HG03175 (cell line): ENCODE results near the gene UTP4.

Experiments
- ATAC-seq: cut with Tn5 transposase; IDR thresholded peaks from one replicate; pipeline ENCODE4 v1.9.1; 2021; ENCODE audit warnings: mild to moderate bottlenecking, moderate library complexity; ENCODE audit not compliant: unreplicated experiment

UTP4 gene

GRCh38 chr16:69169607-69170352 lies 37.3 kb downstream of the UTP4 start:
- no peak for ATAC-seq

- ATAC-seq = no peak
Observed at GRCh38 chr16:69171325-69172084, 39.1 kb downstream of the UTP4 start.

DNA sequence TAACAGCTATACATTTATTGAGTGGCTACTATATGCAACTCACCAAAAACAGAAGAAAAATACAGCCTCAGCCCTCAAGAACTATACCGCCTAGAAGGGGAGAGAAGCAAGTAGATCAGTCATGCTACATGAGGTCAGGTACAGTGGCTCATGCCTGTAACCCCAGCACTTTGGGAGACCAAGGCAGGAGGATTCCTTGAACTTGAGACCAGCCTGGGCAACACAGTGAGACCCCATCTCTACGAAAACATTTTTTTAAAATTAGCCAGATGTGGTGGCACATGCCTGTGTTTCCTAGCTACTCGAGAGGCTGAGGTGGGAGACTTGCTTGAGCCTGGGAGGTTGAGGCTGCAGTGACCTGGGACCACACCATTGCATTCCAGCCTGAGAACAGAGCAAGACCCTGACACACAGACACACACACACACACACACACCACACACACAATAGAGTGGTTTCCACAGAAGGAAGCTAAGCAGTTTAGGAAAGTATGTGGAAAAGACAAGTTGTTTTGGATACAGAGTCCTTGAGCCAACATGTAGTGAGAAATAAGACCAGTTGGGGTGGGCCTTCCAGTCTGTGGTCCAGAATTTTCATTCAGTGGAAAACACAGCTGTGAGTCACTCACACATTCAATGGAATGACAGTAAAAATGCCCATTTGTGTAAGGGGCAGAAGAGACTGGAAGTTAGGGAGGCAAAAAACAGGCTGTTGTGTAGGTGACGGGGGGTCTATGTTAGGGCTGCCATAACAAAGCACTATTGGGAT lies 43.8 kb downstream of the UTP4 start:
- no peak for ATAC-seq

DNA sequence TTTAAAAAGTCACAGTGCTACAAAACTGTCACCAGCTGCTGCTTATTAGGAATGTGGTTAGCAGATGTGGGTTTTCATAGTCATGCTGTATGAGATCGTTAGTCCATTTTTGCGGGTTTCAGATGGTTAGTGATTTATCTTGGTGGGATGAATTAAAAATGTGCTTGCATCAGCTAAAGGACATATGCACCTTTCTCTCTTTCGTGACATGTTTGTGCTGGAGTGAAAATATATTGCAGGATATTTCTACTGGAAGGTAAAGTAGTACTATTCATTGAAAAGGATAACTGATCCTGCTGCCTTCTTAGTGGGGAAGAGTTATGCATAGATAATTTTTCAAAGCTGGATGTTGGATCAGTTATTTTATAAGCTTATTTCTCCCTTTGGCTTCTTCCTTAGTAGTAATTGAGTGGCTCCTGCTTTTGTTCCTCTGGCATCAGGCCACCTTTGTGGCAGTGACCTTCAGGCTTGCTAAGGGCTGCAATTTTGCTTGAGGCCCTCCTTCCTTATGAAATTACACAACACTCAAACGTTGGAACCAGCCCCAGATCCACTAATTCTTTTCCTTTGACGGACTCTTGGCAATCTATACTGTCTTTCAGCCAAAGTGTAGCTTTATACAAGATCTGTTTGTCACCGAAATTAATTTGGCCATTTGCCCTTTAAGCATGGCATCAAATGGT lies 47.0 kb downstream of the UTP4 start:
- no peak for ATAC-seq

DNA sequence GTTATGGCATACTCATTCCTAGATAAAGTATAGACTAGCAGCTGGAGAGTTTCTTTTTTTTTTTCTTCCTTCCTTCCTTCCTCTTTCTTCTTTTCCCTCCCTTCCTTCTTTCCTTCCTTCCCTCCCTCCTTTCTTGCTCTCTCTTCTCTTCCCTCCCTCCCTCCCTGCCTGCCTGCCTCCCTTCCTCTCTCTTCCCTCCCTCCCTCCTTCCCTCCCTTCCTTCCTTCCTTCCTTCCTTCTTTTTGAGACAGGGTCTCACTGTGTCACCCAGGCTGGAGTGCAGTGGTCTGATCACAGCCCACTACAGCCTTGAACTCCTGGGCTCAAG lies 47.5 kb downstream of the UTP4 start:
- ATAC-seq = no peak

- ATAC-seq = no peak
Observed at GRCh38 chr16:69182730-69183416, 50.4 kb downstream of the UTP4 start.

DNA sequence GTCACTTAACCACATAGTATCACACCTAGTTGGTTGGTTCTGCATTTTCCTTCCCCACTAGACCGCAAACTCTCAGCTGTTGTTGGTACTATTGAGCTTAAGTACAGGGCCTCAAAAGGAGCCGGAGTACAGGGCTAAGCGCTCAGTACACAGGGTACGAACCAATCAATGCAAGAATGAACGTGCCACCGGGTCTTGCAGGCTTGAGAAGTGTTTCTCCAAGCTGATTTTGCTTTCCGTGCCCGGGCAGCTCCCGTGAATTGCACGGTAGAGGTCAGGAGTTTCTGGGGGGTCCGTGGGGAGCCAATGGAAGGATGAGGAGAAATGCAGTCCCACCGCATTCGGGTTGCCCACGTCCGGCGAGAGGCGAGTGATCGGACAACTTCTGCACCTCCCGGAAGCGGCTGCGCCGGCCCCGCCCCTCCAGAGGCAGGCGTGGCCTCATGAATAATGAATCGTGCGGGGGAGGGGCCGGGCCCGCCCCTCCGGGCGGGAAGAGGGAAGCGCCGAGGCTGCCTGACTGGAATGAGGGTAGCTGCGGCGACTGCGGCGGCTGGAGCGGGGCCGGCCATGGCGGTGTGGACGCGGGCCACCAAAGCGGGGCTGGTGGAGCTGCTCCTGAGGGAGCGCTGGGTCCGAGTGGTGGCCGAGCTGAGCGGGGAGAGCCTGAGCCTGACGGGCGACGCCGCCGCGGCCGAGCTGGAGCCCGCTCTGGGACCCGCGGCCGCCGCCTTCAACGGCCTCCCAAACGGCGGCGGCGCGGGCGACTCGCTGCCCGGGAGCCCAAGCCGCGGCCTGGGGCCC lies 54.4 kb downstream of the UTP4 start, which contains the start of gene SNTB2:
Gene SNTB2, plus strand, starts transcription at position 523 of the 804 bp plus-strand sequence. Its CDS starts 3 bp downstream, at position 526.
- peak; percentile 88 for ATAC-seq

DNA sequence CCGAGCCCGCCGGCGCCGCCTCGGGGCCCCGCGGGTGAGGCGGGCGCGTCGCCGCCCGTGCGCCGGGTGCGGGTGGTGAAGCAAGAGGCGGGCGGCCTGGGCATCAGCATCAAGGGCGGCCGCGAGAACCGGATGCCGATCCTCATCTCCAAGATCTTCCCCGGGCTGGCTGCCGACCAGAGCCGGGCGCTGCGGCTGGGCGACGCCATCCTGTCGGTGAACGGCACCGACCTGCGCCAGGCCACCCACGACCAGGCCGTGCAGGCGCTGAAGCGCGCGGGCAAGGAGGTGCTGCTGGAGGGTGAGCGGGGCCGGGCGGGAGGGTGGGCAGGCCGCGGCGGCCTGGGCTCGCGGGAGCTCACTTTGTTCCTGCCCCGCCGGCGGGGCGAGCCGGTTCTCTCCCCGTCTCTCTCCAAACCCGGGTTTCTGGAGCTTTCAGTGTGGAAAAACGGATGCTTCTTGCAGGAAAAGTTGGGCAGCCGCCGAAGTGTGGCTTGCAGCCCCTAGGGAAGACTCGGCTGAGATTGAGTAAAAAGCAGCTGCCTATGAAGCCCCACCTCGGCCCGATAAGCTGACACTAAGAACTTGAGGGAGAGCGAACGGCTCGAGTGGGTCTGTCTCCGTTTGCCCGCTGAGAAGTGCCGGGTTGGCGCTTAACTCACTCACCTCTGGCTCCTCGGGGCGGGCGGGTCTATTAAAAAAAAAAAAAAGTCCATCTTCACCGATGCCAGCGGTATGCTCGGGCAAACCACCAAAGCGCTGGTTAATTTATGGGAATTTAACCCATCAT lies 55.2 kb downstream of the UTP4 start:
- peak; percentile 26 for ATAC-seq

DNA sequence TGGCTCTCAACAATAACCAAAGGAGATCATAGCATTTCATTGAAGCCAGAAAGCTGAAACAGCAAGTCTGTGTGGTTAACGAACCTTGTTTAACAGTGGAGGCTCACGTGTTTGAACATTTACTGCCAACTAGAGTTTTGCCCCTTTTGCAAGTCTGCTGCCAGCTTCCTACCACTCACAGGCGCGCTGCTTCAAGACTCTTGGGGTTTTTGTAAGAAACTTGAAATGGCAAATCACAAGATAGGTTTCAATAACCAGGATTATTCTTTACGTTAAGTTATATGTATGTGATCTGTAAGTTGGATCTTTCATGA lies 55.7 kb downstream of the UTP4 start:
- ATAC-seq = no peak

DNA sequence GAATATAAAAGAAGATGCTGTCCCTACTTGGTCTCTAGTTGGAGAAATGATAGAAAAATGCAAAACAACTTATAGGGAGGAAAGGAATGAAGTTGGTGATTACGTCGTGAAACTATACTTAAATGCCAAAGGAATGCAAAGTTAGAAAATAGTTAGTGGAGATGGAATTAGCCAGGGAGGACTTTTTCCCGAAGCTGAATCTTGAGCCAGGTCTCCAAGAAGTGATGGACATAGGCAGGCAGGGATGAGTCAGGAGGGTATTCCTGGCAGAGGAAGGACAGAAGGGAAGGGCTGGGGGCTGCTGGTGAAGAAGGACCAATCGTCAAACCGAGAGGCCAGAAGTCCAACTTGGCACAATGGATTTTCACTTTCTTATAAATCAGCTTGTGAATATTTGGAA lies 56.3 kb downstream of the UTP4 start:
- ATAC-seq = no peak

- no peak for ATAC-seq
Observed at GRCh38 chr16:69190046-69190588, 57.7 kb downstream of the UTP4 start.

DNA sequence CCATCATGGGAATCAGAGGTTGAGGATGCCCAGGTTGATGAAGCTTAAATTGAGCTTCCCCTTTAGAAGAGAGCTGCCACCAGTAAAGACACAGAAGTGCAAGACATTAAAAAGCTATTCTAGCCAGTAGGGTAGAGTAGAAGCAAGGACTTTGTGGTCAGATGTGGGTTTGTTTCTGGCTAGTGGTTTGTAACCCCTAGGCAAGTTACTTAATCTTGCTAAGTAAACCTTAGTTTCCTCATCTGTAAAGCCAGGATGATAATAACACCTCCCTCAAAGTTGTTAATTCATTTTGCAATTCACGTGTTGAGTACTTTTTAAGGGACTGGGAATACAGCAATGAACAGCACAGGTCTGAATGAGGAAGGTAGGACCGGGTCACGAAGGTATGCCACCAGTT lies 58.1 kb downstream of the UTP4 start:
- no peak for ATAC-seq

DNA sequence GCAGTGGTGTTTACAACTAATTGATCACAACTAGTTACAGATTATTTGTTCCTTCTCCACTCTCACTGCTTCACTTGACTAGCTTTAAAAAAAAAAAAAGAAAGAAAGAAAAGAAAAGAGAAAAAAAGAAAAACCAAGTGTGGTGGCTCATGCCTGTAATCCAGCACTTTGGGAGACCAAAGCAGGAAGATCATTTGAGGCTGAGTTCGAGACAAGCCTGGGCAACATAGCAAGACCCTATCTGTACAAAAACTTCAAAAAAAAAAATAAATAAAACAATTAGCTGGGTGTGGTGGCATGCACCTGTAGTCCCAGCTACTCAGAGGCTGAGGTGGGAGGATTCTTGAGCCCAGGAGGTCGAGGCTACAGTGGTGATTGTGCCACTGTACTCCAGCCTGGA lies 58.7 kb downstream of the UTP4 start:
- no peak for ATAC-seq

- ATAC-seq = no peak
Observed at GRCh38 chr16:69193855-69194254, 61.4 kb downstream of the UTP4 start.

DNA sequence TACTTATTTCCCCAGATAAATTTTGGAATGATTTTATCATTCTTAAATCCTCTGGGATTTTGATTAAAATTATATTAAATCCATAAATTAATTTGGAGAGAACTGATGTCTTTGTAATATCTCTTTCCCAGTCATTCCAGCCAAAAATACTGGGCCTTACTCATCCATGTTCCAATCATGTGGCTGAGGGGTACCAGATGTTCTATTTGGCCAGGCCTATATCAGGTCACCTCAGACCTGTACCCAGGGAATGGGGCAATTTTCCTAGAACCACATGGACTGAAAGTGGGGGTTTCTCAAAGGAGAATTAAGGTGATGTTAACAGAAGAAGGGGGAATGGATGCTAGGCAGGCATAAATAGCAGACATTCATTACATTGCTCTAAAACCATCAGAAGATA lies 62.0 kb downstream of the UTP4 start:
- no peak for ATAC-seq

DNA sequence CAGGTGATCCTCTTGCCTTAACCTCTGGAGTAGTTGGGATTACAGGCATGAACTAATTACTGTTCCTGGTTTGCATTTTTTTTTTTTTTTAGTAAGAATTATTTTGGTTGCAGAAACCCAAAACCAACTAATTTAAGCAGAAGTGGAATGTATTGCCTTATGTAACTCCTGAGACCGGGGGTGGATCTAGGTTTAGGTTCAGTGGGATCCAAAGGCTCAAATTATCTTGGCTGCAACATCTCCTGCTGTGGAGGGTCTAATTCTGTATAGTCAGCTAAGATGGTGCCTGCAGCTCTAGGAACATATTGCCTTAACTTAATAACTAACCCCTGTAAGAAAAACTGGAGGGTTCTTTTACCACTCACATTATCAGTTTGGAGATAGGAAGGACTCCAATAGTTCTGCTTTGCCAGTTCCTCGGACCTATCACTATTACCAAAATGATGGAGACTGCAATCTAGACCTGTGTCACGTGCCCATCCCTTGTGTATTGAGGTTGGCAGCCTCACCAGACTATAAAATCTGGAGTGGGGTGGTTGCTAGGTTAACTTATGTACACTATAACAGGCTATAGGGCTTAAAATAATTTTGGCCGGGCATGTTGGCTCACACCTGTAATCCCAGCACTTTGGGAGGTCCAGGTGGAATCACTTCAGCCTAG lies 63.0 kb downstream of the UTP4 start:
- ATAC-seq = no peak

DNA sequence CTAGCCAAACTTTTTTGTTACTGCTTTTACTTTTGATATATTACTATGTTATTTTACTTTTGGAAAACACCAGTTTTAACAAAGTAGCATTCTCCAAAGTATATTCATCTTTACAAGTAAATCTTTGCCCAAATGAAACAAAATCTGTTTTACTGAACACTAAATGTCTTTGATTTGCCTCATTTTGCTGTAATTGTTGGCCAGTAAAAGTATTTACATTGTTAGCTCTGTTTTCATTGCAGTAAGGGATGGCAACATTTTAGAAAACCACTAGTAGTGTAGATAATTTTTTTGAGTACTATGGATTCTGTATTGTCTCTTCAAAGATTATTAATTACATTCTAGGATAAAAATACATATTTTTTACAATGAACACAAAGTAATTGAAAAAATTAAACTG lies 65.1 kb downstream of the UTP4 start:
- ATAC-seq = no peak

GRCh38 chr16:69199382-69199781 lies 66.9 kb downstream of the UTP4 start:
- no peak for ATAC-seq
